ENCODE data around the gene MTSS2.

DNA sequence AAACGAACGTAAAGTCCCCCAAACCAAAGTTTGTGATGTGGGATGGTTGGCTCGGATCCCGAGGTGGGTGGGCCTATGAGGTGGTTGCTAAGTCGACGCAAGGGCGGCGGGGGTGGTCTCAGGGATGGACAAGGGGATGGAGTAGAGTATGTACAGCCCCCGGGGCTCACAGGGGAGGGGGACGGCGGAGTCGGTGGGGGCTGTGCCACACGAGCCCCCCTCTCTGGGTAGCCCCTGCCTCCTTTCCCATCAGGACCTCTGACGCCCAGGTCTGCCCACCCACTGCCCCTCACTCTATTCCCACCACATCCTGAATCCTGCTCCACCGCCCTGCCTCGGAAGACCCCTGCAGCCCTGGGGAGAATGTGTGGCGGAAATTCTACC, 24.3 kb downstream of the MTSS2 start:
- TF ChIP-seq, protein P1, sequence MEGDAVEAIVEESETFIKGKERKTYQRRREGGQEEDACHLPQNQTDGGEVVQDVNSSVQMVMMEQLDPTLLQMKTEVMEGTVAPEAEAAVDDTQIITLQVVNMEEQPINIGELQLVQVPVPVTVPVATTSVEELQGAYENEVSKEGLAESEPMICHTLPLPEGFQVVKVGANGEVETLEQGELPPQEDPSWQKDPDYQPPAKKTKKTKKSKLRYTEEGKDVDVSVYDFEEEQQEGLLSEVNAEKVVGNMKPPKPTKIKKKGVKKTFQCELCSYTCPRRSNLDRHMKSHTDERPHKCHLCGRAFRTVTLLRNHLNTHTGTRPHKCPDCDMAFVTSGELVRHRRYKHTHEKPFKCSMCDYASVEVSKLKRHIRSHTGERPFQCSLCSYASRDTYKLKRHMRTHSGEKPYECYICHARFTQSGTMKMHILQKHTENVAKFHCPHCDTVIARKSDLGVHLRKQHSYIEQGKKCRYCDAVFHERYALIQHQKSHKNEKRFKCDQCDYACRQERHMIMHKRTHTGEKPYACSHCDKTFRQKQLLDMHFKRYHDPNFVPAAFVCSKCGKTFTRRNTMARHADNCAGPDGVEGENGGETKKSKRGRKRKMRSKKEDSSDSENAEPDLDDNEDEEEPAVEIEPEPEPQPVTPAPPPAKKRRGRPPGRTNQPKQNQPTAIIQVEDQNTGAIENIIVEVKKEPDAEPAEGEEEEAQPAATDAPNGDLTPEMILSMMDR (IDR thresholded peaks at IDR 0.05), result no peak
- TF ChIP-seq EZH2phosphoT487 (IDR thresholded peaks at IDR 0.05; ENCODE audit: borderline replicate concordance, low read depth) (no peak), SIN3A (IDR thresholded peaks at IDR 0.05; ENCODE audit: borderline replicate concordance, low read depth, low read length) (no peak), JUND (IDR thresholded peaks at IDR 0.05) (no peak)
